ENCODE results near the gene NUP98. TPM values are rescaled to one million over a fixed set of nuclear protein-coding genes. Genes with fewer than 3 reads are reported as not detected.

NUP98 gene
- total RNA-seq (ENCODE audit: low replicate concordance) = 94.8 and 106 TPM in 2 replicates

DNA sequence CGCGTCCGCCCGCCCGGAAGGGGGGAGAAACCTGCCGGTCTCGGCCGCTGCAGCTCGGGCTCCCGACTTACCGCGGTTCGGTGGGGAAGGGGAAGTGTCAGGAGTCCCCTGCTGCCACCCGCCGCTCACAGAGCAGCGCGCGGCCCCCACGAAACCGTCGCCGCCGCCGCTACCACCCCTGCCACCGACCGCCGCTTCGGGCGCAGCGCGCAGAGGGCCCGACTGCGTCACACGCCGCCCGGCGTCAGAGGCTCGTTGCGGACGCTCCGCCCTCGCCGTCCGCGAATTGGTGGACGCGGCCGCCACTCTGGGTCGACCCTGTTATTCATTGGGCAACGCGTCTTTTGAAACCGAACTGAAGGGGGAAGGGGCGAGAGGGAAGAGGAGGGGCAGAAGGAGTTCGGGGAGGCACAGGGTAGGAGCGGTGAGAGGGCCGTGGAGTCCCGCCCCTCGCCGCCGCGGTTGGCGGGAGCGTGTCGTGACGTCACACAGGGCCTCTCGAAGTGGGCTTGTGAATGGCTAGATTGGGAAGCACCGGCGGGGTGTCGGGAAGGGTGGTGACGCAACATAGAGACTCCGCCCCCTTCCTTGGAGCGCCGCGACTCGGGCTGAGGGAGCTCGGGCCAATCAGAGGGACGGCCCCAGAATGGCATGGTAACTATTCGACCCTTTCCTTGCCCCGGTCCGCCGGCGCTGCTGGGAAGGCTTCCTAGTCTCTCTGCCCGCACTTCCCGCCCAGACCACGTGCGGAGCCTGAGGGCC lies at the start of gene NUP98:
NUP98 (minus strand) TSS at position 226 of the 762 bp plus-strand sequence. CDS start 15,437 bp downstream, outside the sequence.
- peaks cover 48% of the 10 kb centered on the region for H3K79me2 ChIP-seq (ENCODE audit: low read depth)
- peak within 1 kb of the TSS; percentile 89 for H3K27ac ChIP-seq
- H3K4me1 ChIP-seq = peaks cover 9% of the 10 kb centered on the region
- peaks cover 38% of the 10 kb centered on the region for H4K20me1 ChIP-seq (ENCODE audit: low read depth)
- H3K27me3 ChIP-seq = no peaks in the 10 kb centered on the region
- H2AFZ ChIP-seq (replicated peaks) = peak within 1 kb of the TSS; percentile 54
- TF ChIP-seq, protein P1, sequence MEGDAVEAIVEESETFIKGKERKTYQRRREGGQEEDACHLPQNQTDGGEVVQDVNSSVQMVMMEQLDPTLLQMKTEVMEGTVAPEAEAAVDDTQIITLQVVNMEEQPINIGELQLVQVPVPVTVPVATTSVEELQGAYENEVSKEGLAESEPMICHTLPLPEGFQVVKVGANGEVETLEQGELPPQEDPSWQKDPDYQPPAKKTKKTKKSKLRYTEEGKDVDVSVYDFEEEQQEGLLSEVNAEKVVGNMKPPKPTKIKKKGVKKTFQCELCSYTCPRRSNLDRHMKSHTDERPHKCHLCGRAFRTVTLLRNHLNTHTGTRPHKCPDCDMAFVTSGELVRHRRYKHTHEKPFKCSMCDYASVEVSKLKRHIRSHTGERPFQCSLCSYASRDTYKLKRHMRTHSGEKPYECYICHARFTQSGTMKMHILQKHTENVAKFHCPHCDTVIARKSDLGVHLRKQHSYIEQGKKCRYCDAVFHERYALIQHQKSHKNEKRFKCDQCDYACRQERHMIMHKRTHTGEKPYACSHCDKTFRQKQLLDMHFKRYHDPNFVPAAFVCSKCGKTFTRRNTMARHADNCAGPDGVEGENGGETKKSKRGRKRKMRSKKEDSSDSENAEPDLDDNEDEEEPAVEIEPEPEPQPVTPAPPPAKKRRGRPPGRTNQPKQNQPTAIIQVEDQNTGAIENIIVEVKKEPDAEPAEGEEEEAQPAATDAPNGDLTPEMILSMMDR (IDR thresholded peaks at IDR 0.05) = peak; percentile 9
- no peak for TF ChIP-seq EZH2 (IDR thresholded peaks at IDR 0.05)
- Mint-ChIP-seq H3K4me3 (peak within 1 kb of the TSS; percentile 91), H3K4me1 (peaks cover 23% of the 10 kb centered on the region), H3K9me3 (no peaks in the 10 kb centered on the region), H3K27me3 (ENCODE audit: insufficient read depth, low read depth) (peaks cover 5% of the 10 kb centered on the region), H3K27ac (peak within 1 kb of the TSS; percentile 96), H3K36me3 (peaks cover 16% of the 10 kb centered on the region)
- peak; percentile 100 for DNase-seq (ENCODE audit: low spot score)
- H3K9ac ChIP-seq = peak within 1 kb of the TSS; percentile 82
- no peaks in the 10 kb centered on the region for H3K9me3 ChIP-seq (ENCODE audit: low read depth)
- H3F3A ChIP-seq (ENCODE audit: low read depth) = peaks cover 19% of the 10 kb centered on the region
- H3K4me3 ChIP-seq = peak within 1 kb of the TSS; percentile 86
- no peaks in the 10 kb centered on the region for H3K36me3 ChIP-seq
- peak within 1 kb of the TSS; percentile 89 for H3K4me2 ChIP-seq

DNA sequence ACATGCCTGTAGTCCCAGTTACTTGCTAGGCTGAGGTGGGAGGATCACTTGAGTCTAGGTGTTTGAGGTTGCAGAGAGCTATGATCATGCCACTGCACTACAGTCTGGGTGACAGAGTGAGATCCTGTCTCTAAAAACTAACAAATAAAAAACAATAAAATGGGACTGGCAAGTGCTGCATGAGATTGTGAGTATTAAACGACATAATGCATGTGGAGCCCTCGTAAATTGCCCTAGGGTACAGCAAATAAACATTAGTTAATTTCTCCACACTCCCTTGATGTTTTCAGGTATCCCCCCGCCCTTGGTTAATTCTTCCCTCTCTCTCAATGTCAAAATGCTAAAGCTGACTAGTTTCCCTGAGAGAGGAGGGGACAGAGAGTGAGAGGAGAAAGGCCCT lies 48.3 kb upstream of the NUP98 start:
- TF ChIP-seq EZH2phosphoT487 (IDR thresholded peaks at IDR 0.05) (no peak), EZH2 (IDR thresholded peaks at IDR 0.05) (no peak)
- TF ChIP-seq, protein P1 (IDR thresholded peaks at IDR 0.05) = no peak
- H3K27me3 Mint-ChIP-seq (ENCODE audit: insufficient read depth, low read depth) = no peaks in the 10 kb centered on the region

DNA sequence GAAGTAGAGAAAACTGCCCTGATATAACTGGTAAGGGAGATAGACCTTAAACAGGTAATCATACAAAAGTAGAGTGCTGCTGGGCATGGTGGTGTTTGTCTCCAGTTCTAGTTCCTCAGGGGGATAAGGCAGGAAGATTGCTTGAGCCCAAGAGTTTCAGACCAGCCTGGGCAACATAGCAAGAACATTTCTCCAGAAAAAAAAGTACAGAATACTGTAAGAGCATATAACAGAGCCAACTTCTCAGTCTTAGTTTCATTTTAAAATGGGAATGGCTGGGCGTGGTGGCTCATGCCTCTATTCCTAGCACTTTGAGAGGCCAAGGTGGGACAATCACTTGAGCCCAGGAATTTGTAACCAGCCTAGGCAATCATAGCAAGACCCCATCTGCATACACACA lies 47.9 kb upstream of the NUP98 start:
- H3K36me3 Mint-ChIP-seq = no peaks in the 10 kb centered on the region
- Histone ChIP-seq H3F3A (ENCODE audit: low read depth) (peaks cover 1% of the 10 kb centered on the region), H3K4me1 (no peaks in the 10 kb centered on the region), H2AFZ (replicated peaks) (no peak overlapping the region), H3K4me2 (no peak overlapping the region), H3K27me3 (no peaks in the 10 kb centered on the region), H3K4me3 (no peak overlapping the region), H3K79me2 (ENCODE audit: low read depth) (peaks cover 8% of the 10 kb centered on the region), H3K27ac (no peak overlapping the region), H3K9me3 (ENCODE audit: low read depth) (no peaks in the 10 kb centered on the region), H4K20me1 (ENCODE audit: low read depth) (peaks cover 1% of the 10 kb centered on the region), H3K36me3 (no peaks in the 10 kb centered on the region), H3K9ac (no peak overlapping the region)
- H3K4me3 Mint-ChIP-seq = peak overlapping the region; percentile 25
- H3K27ac Mint-ChIP-seq = peak overlapping the region; percentile 76
- no peak for DNase-seq (ENCODE audit: low spot score)
- no peaks in the 10 kb centered on the region for H3K27me3 Mint-ChIP-seq (ENCODE audit: insufficient read depth, low read depth)
- TF ChIP-seq EZH2phosphoT487 (IDR thresholded peaks at IDR 0.05) (no peak), EZH2 (IDR thresholded peaks at IDR 0.05) (no peak)
- TF ChIP-seq, protein P1 (IDR thresholded peaks at IDR 0.05) = no peak
- peaks cover 3% of the 10 kb centered on the region for H3K4me1 Mint-ChIP-seq
- no peaks in the 10 kb centered on the region for H3K9me3 Mint-ChIP-seq

More for the DNA sequence above, 48.3 kb upstream of the NUP98 start:
- H3K9ac ChIP-seq = no peak overlapping the region
- H3K4me1 ChIP-seq = no peaks in the 10 kb centered on the region
- no peak overlapping the region for H3K27ac Mint-ChIP-seq
- no peaks in the 10 kb centered on the region for H4K20me1 ChIP-seq (ENCODE audit: low read depth)
- no peaks in the 10 kb centered on the region for H3K27me3 ChIP-seq
- no peaks in the 10 kb centered on the region for H3K36me3 Mint-ChIP-seq
- no peaks in the 10 kb centered on the region for H3K9me3 Mint-ChIP-seq
- H3K79me2 ChIP-seq (ENCODE audit: low read depth) = peaks cover 4% of the 10 kb centered on the region
- H3K4me1 Mint-ChIP-seq = peaks cover 3% of the 10 kb centered on the region
- no peaks in the 10 kb centered on the region for H3F3A ChIP-seq (ENCODE audit: low read depth)
- no peak overlapping the region for H2AFZ ChIP-seq (replicated peaks)
- DNase-seq (ENCODE audit: low spot score) = no peak
- H3K4me2 ChIP-seq = no peak overlapping the region
- no peaks in the 10 kb centered on the region for H3K9me3 ChIP-seq (ENCODE audit: low read depth)
- H3K4me3 Mint-ChIP-seq = no peak overlapping the region
- H3K4me3 ChIP-seq = no peak overlapping the region
- H3K27ac ChIP-seq = no peak overlapping the region
- H3K36me3 ChIP-seq = no peaks in the 10 kb centered on the region
